B cell (primary cell): Measurements from ENCODE around the gene CYP26A1.

ENCODE experiments used
- EZH2 ChIP-seq: IDR thresholded peaks from 2 replicates; pipeline ENCODE4 v1.6.1; 2012; ENCODE audit warnings: borderline replicate concordance, low read depth, mild to moderate bottlenecking, moderate library complexity, low read length; ENCODE audit not compliant: insufficient read depth, poor library complexity, severe bottlenecking
- TF ChIP-seq, protein P1 (sequence below): fragments of 200-600 bp; IDR thresholded peaks from one replicate; pipeline ENCODE4 v1.8.0; 2022; ENCODE audit warnings: antibody characterized with exemption, mild to moderate bottlenecking

DNA sequence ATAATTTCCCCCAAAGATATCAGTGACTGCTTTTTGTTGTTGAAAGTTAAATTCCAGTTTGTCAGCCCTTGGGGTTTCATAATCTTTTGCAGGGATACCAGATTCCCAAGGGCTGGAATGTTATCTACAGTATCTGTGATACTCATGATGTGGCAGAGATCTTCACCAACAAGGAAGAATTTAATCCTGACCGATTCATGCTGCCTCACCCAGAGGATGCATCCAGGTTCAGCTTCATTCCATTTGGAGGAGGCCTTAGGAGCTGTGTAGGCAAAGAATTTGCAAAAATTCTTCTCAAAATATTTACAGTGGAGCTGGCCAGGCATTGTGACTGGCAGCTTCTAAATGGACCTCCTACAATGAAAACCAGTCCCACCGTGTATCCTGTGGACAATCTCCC lies 3.2 kb downstream of the CYP26A1 start:
- no peak for TF ChIP-seq EZH2
- TF ChIP-seq, protein P1, sequence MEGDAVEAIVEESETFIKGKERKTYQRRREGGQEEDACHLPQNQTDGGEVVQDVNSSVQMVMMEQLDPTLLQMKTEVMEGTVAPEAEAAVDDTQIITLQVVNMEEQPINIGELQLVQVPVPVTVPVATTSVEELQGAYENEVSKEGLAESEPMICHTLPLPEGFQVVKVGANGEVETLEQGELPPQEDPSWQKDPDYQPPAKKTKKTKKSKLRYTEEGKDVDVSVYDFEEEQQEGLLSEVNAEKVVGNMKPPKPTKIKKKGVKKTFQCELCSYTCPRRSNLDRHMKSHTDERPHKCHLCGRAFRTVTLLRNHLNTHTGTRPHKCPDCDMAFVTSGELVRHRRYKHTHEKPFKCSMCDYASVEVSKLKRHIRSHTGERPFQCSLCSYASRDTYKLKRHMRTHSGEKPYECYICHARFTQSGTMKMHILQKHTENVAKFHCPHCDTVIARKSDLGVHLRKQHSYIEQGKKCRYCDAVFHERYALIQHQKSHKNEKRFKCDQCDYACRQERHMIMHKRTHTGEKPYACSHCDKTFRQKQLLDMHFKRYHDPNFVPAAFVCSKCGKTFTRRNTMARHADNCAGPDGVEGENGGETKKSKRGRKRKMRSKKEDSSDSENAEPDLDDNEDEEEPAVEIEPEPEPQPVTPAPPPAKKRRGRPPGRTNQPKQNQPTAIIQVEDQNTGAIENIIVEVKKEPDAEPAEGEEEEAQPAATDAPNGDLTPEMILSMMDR, result no peak
